HFFc6 (cell line): Measurements from ENCODE around the gene ZNF618. TPM values are rescaled to one million over a fixed set of nuclear protein-coding genes. Genes with fewer than 3 reads are reported as not detected.

Experiments used
- DNase-seq: peaks from one replicate; pipeline ENCODE4 v3.0.0-alpha.2; 2018
- H3K27ac Mint-ChIP-seq: 2 replicates; pipeline ENCODE4 v1.8.0; 2020; ENCODE audit warnings: mild to moderate bottlenecking, mixed read lengths
- H3K27me3 Mint-ChIP-seq: 2 replicates; pipeline ENCODE4 v1.8.0; 2021; ENCODE audit warnings: mild to moderate bottlenecking, moderate library complexity, mixed read lengths; ENCODE audit not compliant: insufficient read depth
- H3K36me3 Mint-ChIP-seq: 2 replicates; pipeline ENCODE4 v1.8.0; 2021; ENCODE audit warnings: low read depth, mixed read lengths
- H3K4me1 Mint-ChIP-seq: 2 replicates; pipeline ENCODE4 v1.8.0; 2020; ENCODE audit warnings: low read depth, mixed read lengths
- H3K4me3 Mint-ChIP-seq: 2 replicates; pipeline ENCODE4 v1.8.0; 2020; ENCODE audit warnings: mild to moderate bottlenecking, moderate library complexity, mixed read lengths
- H3K9me3 Mint-ChIP-seq: 2 replicates; pipeline ENCODE4 v1.8.0; 2020; ENCODE audit warnings: mild to moderate bottlenecking, mixed read lengths
- total RNA-seq, 6 experiments: library from RNA; stranded (reverse); fragmentation: NEBNext Ultra II Directional; extraction: Animal tissue kit (Norgen Biotek cat#: 25700); gene quantifications; 2 replicates in 1 of 6; 3 replicates in 5 of 6; pipeline ENCODE4 v1.2.3, GENCODE V29; 2021
- TF ChIP-seq, protein P1 (sequence below): fragments of 200-600 bp; sonication (generic); IDR thresholded peaks from 2 replicates; pipeline ENCODE4 v1.5.0; 2021; ENCODE audit warnings: antibody characterized with exemption, mild to moderate bottlenecking

The ZNF618 gene
- total RNA-seq, 6 experiments from 2014 or later, result 9.4 to 13.6 (median 11.5) TPM

DNA sequence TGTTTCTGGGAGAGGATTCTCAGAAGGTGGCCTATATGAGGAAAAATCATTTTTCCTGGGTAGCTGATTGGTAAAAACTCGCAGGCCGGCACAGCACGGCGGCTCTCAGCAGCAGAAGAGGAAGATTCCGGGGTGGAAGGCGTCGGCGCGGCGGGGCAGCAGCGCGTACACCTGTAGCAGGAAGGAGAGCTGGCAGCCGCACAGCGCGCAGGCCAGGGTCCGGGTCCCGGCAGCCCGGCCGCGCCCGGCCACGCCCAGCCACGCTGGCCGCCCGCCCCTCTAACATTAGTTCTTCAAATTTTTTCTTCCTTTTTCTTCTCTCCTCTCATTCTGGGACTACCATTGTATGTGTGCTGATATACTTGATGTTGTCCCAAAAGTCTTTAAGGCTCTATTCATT lies 24.8 kb upstream of the ZNF618 start:
- H3K4me3 Mint-ChIP-seq, result no peak overlapping the region
- no peak overlapping the region for H3K27ac Mint-ChIP-seq
- H3K27me3 Mint-ChIP-seq, result peaks cover 11% of the 10 kb centered on the region
- no peak for DNase-seq
- no peaks in the 10 kb centered on the region for H3K4me1 Mint-ChIP-seq
- TF ChIP-seq, protein P1, sequence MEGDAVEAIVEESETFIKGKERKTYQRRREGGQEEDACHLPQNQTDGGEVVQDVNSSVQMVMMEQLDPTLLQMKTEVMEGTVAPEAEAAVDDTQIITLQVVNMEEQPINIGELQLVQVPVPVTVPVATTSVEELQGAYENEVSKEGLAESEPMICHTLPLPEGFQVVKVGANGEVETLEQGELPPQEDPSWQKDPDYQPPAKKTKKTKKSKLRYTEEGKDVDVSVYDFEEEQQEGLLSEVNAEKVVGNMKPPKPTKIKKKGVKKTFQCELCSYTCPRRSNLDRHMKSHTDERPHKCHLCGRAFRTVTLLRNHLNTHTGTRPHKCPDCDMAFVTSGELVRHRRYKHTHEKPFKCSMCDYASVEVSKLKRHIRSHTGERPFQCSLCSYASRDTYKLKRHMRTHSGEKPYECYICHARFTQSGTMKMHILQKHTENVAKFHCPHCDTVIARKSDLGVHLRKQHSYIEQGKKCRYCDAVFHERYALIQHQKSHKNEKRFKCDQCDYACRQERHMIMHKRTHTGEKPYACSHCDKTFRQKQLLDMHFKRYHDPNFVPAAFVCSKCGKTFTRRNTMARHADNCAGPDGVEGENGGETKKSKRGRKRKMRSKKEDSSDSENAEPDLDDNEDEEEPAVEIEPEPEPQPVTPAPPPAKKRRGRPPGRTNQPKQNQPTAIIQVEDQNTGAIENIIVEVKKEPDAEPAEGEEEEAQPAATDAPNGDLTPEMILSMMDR, result no peak
- H3K36me3 Mint-ChIP-seq, result peaks cover 11% of the 10 kb centered on the region
- H3K9me3 Mint-ChIP-seq, result peaks cover 17% of the 10 kb centered on the region

DNA sequence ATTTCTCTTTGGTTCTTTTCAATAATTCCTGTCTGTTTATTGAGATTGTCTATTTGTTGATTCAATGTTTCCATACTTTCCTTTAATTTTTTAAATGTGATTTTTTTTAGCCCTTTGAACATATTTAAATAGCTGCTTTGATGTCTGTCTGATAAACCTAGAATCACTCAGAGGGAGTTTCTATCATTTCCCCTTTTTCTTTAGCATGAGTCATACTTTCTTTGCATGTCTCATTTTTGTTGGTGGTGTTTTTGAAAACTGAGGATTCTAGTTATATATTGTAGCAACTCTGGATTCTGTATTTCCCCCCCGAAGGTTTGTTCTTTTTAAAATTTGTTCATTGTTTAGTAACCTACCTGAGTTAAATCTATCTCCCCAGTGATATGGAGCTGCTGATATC lies 24.2 kb upstream of the ZNF618 start:
- TF ChIP-seq, protein P1, result no peak
- Mint-ChIP-seq H3K4me1 (no peaks in the 10 kb centered on the region), H3K27me3 (peaks cover 11% of the 10 kb centered on the region), H3K27ac (no peak overlapping the region), H3K9me3 (peaks cover 12% of the 10 kb centered on the region), H3K36me3 (peaks cover 10% of the 10 kb centered on the region), H3K4me3 (no peak overlapping the region)
- DNase-seq, result no peak

DNA sequence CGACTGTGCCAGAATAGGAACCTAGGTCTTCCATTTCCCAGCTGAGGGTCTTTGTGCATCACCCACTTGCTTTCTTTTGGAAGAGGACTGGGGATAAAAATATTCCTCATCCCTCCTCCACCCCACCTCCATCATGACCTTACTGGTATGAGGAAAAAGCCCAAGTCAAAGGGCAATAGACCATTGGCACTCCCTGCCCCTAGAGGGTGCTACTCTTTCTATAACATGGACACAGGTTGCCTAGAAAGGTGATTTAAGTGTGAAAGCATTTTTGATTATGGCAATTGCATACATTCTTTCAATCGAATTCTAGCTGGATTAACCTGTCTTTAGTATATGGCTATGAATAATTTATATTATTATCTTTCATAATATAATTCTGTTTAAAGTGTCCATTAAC lies 22.8 kb upstream of the ZNF618 start:
- Mint-ChIP-seq H3K27me3 (peaks cover 12% of the 10 kb centered on the region), H3K27ac (no peak overlapping the region), H3K4me1 (no peaks in the 10 kb centered on the region), H3K9me3 (peaks cover 10% of the 10 kb centered on the region), H3K4me3 (no peak overlapping the region), H3K36me3 (peaks cover 10% of the 10 kb centered on the region)
- TF ChIP-seq, protein P1, result peak; percentile 75
- no peak for DNase-seq

DNA sequence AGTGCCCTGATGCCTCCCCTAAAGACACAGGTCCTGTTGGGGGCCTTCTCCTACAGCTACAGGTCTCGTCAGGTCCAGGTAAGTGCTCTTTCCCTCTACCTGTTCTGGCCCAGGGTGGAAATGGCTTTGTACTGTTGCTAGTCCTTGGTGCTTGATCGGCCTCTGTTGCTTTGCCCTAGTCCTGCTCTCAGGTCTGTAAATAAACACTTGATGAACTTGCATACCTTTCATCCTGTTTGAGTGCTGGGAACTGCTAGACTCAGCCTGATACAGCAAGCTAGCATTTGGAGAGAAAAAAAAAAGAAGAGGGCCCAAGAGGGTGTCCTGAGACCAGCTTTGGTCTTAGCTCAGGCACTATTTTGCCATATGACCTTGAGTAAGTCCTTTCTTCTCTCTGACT lies 21.8 kb upstream of the ZNF618 start:
- Mint-ChIP-seq H3K36me3 (peaks cover 10% of the 10 kb centered on the region), H3K4me1 (no peaks in the 10 kb centered on the region), H3K4me3 (no peak overlapping the region), H3K27ac (no peak overlapping the region), H3K27me3 (peaks cover 17% of the 10 kb centered on the region), H3K9me3 (peaks cover 10% of the 10 kb centered on the region)
- DNase-seq, result no peak
- TF ChIP-seq, protein P1, result no peak

DNA sequence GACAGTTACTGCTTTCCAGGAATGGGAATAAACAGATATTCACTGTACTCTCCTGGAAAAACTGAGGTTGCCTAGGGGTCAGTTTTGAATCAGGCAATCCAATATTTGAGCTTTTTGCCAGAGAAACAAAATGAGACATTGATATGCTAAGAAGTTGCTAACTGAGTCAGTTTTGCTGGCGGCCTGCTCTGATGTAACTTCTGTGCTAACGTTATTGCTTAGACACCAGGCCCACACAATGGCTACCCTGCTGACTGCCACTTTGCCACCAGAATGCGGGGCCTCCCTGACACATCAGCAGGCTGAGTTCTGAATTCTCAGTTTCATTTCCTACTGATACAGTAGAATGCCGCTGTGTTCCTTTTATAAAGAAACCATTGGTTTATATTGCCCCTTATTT lies 18.2 kb upstream of the ZNF618 start:
- TF ChIP-seq, protein P1, result no peak
- Mint-ChIP-seq H3K4me3 (no peak overlapping the region), H3K4me1 (no peaks in the 10 kb centered on the region), H3K36me3 (no peaks in the 10 kb centered on the region), H3K27me3 (peaks cover 27% of the 10 kb centered on the region), H3K9me3 (no peaks in the 10 kb centered on the region), H3K27ac (no peak overlapping the region)
- no peak for DNase-seq

DNA sequence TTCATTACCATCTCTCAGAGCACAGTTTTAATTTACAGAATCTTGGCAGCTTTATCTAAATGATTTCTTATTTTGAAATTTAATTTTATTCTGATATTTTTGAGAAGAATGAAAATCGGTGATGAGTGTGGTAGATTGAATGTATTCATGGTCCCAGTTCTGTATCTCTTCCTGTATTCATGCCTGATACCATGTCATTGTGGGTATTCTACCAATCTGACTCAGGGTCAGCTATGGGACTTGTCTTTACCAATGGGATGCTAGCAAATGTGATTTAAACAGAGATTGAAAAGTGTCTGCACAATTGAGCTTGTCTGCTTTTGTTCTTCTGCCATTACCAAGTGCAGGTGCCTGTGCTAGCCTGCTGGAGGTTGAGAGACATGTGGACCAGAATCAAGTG lies 17.8 kb upstream of the ZNF618 start:
- H3K4me1 Mint-ChIP-seq, result no peaks in the 10 kb centered on the region
- peaks cover 27% of the 10 kb centered on the region for H3K27me3 Mint-ChIP-seq
- H3K9me3 Mint-ChIP-seq, result no peaks in the 10 kb centered on the region

More for the DNA sequence above, 17.8 kb upstream of the ZNF618 start:
- Mint-ChIP-seq H3K4me3 (no peak overlapping the region), H3K36me3 (no peaks in the 10 kb centered on the region), H3K27ac (no peak overlapping the region)
- TF ChIP-seq, protein P1, result no peak
- DNase-seq, result no peak
